Suprapubic skin (tissue), 4 donors: ENCODE results near the gene ELANE. TPM values are rescaled to one million over a fixed set of nuclear protein-coding genes. Genes with fewer than 3 reads are reported as not detected.

Source experiments
- DNase-seq, 2 donors: peaks; one replicate each; pipeline ENCODE4 v3.0.0-alpha.2; 2019; ENCODE audit warnings: low spot score in 2 of 2
- H3K27ac ChIP-seq: fragments of 200-600 bp; sonication (generic); one replicate; pipeline ENCODE4 v1.5.1; 2019
- H3K27me3 ChIP-seq: fragments of 200-600 bp; sonication (generic); one replicate; pipeline ENCODE4 v1.5.1; 2019
- H3K36me3 ChIP-seq: fragments of 200-600 bp; sonication (generic); one replicate; pipeline ENCODE4 v1.5.1; 2019
- H3K4me1 ChIP-seq: fragments of 200-600 bp; sonication (generic); one replicate; pipeline ENCODE4 v1.5.1; 2019
- H3K4me3 ChIP-seq: fragments of 200-600 bp; sonication (generic); one replicate; pipeline ENCODE4 v1.5.1; 2019; ENCODE audit warnings: mild to moderate bottlenecking
- H3K9me3 ChIP-seq: fragments of 200-600 bp; sonication (generic); one replicate; pipeline ENCODE4 v1.5.1; 2019
- CTCF ChIP-seq, 2 donors: fragments of 200-600 bp in 1 of 2; fragments of 450-650 bp in 1 of 2; sonication (generic) in 1 of 2; IDR thresholded peaks; one replicate each; pipeline ENCODE4 v1.5.1; 2016 to 2019; ENCODE audit warnings: antibody characterized with exemption in 2 of 2, mild to moderate bottlenecking in 1 of 2, moderate library complexity in 1 of 2
- EP300 ChIP-seq: sonication (generic); formaldehyde crosslinking; IDR thresholded peaks from one replicate; pipeline ENCODE4 v1.6.1; 2017; ENCODE audit warnings: antibody characterized with exemption
- POLR2A ChIP-seq, 2 donors: fragments of 450-650 bp; IDR thresholded peaks; one replicate each; pipeline ENCODE4 v1.6.1; 2017; ENCODE audit warnings: antibody characterized with exemption in 2 of 2, mild to moderate bottlenecking in 2 of 2, moderate library complexity in 2 of 2
- POLR2AphosphoS5 ChIP-seq, 3 donors: sonication (generic); formaldehyde crosslinking; IDR thresholded peaks; one replicate each; pipeline ENCODE4 v1.6.1; 2017; ENCODE audit warnings: antibody characterized with exemption in 3 of 3
- WGBS: methylation state at CpG from one replicate; pipeline ENCODE4 v1.1.5; 2018; 5-methylcytosine and 5-hydroxymethylcytosine counted together
- total RNA-seq, 4 donors: library from RNA; depleted of rRNA; stranded (reverse); fragments of >200 nt; gene quantifications; one replicate each; pipeline ENCODE4 v1.1.0, GENCODE V29; 2016

Gene ELANE
- total RNA-seq, 4 donors from 2014 or later = 0.79 TPM; not detected in 3

- Histone ChIP-seq H3K4me1 (peaks cover 49% of the 10 kb centered on the region), H3K27me3 (no peaks in the 10 kb centered on the region), H3K9me3 (no peaks in the 10 kb centered on the region), H3K4me3 (no peak overlapping the region), H3K36me3 (peaks cover 69% of the 10 kb centered on the region), H3K27ac (peak overlapping the region; percentile 59)
- 86% methylated on average over 16 of the region's 33 CpGs for WGBS
- no peak for TF ChIP-seq CTCF (IDR thresholded peaks at IDR 0.05)
- no peak for TF ChIP-seq POLR2AphosphoS5 (IDR thresholded peaks at IDR 0.05)
- no peak for TF ChIP-seq EP300
- TF ChIP-seq POLR2A (IDR thresholded peaks at IDR 0.05) = no peak
- DNase-seq = no peak
These were observed 19.6 kb downstream of the ELANE start for GRCh38 chr19:871446-872265.

DNA sequence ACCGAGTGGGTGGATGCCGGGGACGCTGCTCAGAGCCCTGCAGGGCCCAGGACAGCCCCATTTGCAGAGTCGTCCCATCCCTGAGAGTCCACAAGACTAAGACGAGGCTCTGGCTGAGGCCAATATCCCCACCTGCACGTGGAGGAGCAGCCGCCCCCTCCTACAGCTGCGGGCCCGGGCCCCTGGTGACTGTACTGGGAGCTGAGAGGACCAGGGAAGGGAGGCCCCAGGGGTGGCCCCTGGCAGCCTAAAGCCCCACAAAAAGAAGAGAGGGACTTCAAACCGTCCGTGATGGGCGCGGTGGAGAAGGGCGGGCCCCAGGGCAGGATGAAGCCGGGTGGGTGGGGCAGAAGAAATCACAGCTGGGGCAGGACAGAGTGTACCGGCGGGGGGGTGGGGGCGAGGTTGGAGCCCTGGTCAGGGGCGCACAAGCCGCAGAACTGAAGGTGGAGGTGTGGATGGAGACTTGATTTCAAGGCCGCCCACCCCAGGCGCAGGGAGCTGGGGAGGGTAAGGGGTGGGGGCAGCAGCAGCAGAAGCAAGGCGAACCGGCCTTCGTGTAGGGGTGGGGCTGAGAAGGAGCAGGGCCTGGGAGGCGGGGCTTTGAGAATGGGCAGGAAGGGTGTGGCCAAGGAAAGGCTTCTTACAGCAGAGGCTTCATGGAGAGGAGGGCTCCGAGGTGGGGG lies 20.3 kb downstream of the ELANE start:
- TF ChIP-seq EP300 (no peak), CTCF (IDR thresholded peaks at IDR 0.05) (no peak), POLR2A (IDR thresholded peaks at IDR 0.05) (no peak), POLR2AphosphoS5 (IDR thresholded peaks at IDR 0.05) (no peak)
- Histone ChIP-seq H3K4me3 (peak overlapping the region; percentile 9), H3K9me3 (no peaks in the 10 kb centered on the region), H3K36me3 (peaks cover 76% of the 10 kb centered on the region), H3K27me3 (no peaks in the 10 kb centered on the region), H3K4me1 (peaks cover 56% of the 10 kb centered on the region), H3K27ac (peak overlapping the region; percentile 59)
- WGBS = 35% methylated on average over 25 of the region's 27 CpGs
- no peak for DNase-seq

GRCh38 chr19:873084-873483 lies 21.0 kb downstream of the ELANE start:
- DNase-seq = no peak
- TF ChIP-seq POLR2AphosphoS5 (IDR thresholded peaks at IDR 0.05) (no peak), POLR2A (IDR thresholded peaks at IDR 0.05) (no peak), EP300 (no peak), CTCF (IDR thresholded peaks at IDR 0.05) (no peak)
- Histone ChIP-seq H3K27me3 (no peaks in the 10 kb centered on the region), H3K27ac (no peak overlapping the region), H3K36me3 (peaks cover 70% of the 10 kb centered on the region), H3K9me3 (no peaks in the 10 kb centered on the region), H3K4me3 (no peak overlapping the region), H3K4me1 (peaks cover 57% of the 10 kb centered on the region)
- WGBS = 90% methylated on average over 2 of the region's 13 CpGs

DNA sequence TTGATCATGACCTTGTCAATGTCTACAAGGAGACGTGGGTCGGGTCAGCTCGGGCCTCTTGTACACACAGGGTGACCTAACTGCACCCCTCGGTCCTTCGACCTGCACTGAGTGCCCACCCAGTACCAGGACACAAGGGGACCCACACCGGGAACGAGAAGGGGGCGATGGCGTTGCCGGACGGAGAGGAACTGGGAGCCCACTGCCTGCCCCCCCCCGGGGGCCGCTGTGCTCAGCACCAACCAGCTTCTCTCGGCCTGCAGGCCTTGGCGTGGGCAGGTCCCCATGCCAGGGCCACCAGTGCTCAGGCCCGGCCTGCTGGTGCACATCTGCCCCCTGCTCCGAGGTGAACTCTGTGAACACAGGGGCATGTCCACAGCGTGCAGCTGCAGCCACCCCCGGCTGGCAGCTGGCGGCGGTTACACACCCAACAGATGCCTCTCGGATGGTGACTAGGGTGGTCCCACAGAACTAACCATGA lies 21.5 kb downstream of the ELANE start:
- H3K27ac ChIP-seq = no peak overlapping the region
- WGBS = 96% methylated on average over 14 of the region's 22 CpGs
- H3K36me3 ChIP-seq = peaks cover 66% of the 10 kb centered on the region
- no peak overlapping the region for H3K4me3 ChIP-seq
- TF ChIP-seq POLR2A (IDR thresholded peaks at IDR 0.05) (no peak), EP300 (no peak), CTCF (IDR thresholded peaks at IDR 0.05) (no peak), POLR2AphosphoS5 (IDR thresholded peaks at IDR 0.05) (no peak)
- no peaks in the 10 kb centered on the region for H3K27me3 ChIP-seq
- DNase-seq = no peak
- H3K9me3 ChIP-seq = no peaks in the 10 kb centered on the region
- H3K4me1 ChIP-seq = peaks cover 52% of the 10 kb centered on the region

GRCh38 chr19:875265-875879 lies 23.3 kb downstream of the ELANE start:
- H3K27me3 ChIP-seq = no peaks in the 10 kb centered on the region
- H3K27ac ChIP-seq = no peak overlapping the region
- H3K4me1 ChIP-seq = peaks cover 37% of the 10 kb centered on the region
- no peak overlapping the region for H3K4me3 ChIP-seq
- H3K36me3 ChIP-seq = peaks cover 69% of the 10 kb centered on the region
- no peaks in the 10 kb centered on the region for H3K9me3 ChIP-seq
- no peak for DNase-seq
- WGBS = 96% methylated on average over 21 of the region's 28 CpGs
- TF ChIP-seq POLR2A (IDR thresholded peaks at IDR 0.05) (no peak), POLR2AphosphoS5 (IDR thresholded peaks at IDR 0.05) (no peak), CTCF (IDR thresholded peaks at IDR 0.05) (no peak), EP300 (no peak)
